Skeletal muscle cell (primary cell): ENCODE measurements around the gene MYMK.

Experiments
- DNase-seq: peaks from one replicate; pipeline ENCODE4 v3.0.0-alpha.2; 2010; ENCODE audit warnings: low read depth
- H3K4me3 ChIP-seq: 2 replicates; pipeline ENCODE4 v1.5.1; 2011; ENCODE audit warnings: low read depth, mild to moderate bottlenecking, control low read depth, low read length, moderate library complexity

The MYMK gene

GRCh38 chr9:133492061-133493021 lies 32.4 kb downstream of the MYMK start:
- DNase-seq = no peak
- no peak overlapping the region for H3K4me3 ChIP-seq

DNA sequence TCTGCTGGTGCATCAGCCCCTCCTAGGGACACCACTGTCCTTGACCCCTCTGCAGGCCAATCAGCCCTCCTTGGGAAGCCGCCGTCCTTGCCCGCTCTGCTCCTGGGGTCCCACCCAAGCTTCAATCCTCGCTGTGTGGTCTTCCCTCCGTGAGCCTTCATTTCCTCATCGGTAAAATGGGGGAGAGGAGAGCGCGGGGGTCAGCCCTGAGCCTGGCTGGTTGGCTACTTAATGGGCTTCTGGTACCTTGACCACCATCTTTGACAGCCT lies 33.2 kb downstream of the MYMK start:
- H3K4me3 ChIP-seq = no peak overlapping the region
- DNase-seq = no peak

DNA sequence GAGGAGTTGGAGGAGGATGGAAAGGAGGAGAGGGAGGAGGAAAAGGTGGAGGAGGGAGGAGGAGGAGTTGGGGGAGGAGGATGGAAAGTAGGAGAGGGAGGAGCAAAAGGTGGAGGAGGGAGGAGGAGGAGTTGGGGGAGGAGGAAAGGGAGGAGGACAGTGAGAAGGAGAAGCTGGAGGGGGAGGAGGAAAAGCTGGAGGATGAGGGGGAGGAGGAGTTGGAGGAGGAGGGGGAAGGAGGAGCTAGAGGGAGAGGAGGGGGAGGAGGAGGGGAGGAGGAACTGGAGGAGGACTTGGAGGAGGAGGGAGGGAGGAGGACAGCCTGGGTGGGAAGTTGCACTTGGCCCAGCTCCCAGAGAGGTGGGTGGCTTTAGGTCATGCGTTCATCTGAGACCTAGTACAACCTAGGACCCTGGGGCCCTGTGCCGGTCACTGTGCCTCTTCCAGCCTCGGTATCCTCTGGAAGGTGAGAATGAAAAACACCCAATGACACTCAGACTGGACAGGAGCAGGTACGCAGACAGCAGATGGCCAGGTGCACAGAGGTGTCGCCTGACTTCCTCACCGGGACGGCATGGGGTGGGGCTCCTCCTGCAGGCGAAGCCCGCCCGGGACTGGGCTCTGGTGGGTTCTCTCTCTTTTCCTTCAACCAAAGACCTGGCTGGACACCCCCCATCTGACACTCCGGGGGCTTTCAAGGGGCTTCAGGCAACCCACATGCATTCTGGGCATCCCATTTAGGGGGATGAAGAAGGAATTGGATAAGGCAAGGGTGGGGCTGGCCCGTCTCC lies 33.7 kb downstream of the MYMK start:
- no peak overlapping the region for H3K4me3 ChIP-seq
- DNase-seq = no peak

GRCh38 chr9:133490201-133490681 lies 34.5 kb downstream of the MYMK start:
- no peak for DNase-seq
- no peak overlapping the region for H3K4me3 ChIP-seq

DNA sequence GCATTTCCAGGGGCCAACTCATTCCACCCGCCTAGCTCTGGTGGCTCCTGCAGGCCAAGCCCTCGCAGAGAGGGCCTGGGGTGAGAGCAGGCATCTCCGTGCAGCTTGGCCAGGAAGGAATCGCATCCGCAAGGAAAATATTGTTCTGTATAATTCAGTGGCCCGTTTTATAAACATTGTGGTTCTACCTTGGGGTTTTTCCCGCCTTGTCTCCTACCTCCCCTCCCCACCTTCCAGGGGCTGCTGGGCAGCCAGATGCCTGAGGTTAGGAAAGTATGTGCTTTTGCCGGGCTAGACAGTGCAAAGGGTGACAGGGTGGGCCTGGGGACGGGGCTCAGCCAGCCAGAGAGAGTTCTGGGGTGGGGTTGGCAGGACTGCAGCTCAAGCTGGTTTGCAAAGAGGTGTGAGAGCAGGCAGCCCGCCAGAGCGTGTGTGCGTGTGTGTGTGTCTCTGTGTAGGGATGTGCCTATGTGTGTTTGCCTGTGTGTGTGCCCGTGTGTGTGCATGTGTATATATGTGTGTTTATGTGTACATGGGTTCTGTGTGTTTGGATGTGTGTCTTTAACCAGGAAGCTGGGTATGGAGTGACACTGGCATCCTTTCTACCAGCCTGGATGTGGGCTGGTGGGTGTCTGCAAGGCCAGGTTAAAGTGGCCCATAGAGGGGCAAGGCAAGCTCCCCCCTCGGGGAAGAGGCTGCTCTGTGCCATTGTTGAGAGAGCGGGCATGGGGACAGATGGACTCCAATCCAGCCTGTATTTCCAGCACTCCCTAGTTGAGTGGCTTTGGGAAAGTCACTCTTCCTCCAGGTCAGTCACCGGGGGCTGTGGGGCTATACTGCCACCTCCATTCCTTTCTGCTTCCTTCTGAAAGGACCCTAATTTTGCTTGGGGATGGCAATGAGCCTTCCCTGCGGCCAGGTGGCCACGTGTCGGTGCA lies 35.2 kb downstream of the MYMK start:
- H3K4me3 ChIP-seq = no peak overlapping the region
- no peak for DNase-seq

- no peak overlapping the region for H3K4me3 ChIP-seq
- no peak for DNase-seq
These were observed 36.0 kb downstream of the MYMK start for GRCh38 chr9:133488686-133489252.

- DNase-seq = no peak
- H3K4me3 ChIP-seq = no peak overlapping the region
These were observed 37.4 kb downstream of the MYMK start for GRCh38 chr9:133487331-133487725.

- no peak overlapping the region for H3K4me3 ChIP-seq
- DNase-seq = no peak
These were observed 39.1 kb downstream of the MYMK start for GRCh38 chr9:133485531-133486260.

DNA sequence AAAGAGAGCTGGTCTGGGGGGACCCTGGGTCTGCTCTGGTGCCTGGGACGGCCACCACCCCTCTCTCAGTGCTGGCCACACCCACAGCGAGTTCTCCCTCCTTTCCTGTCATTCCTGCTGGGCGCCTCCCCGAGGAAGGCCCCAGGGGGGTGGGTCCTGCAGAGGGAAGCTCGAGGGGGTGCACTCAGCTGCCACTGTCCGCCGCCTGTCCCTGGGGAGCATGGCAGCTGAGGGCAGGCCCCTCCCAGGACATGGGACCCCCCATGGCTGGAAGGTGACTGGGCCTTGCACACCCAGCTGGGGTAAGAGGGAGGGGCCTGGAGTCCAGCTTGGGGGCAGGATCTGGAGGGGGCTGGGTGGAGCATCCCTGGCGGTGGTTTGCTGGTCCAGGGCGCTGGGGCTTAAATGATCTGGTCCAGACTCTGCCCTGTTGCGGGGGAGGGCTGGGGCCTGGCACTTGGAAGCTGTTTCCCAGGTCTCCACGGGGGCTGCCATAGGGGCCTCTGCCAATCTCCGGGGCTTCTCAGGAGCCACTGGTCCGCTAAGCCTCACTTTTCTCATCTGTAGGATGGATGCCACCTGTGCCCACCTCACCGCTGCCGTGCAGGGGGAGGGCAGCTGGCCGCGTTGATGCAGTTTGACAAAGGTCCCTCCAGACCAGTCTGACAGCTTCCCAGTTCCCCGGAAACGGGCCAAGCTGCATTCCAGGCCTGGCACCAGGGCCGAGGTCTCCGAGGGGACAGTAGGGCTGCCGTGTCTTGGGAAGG lies 39.9 kb downstream of the MYMK start:
- no peak overlapping the region for H3K4me3 ChIP-seq
- no peak for DNase-seq

GRCh38 chr9:133483611-133484010 lies 41.1 kb downstream of the MYMK start:
- DNase-seq = no peak
- no peak overlapping the region for H3K4me3 ChIP-seq

GRCh38 chr9:133478851-133479711 lies 45.7 kb downstream of the MYMK start, which contains the start of gene SLC2A6:
Gene SLC2A6, minus strand, starts transcription at chr9:133479099. Its CDS starts 40 bp downstream, at chr9:133479059.
- peak; percentile 36 for DNase-seq

DNA sequence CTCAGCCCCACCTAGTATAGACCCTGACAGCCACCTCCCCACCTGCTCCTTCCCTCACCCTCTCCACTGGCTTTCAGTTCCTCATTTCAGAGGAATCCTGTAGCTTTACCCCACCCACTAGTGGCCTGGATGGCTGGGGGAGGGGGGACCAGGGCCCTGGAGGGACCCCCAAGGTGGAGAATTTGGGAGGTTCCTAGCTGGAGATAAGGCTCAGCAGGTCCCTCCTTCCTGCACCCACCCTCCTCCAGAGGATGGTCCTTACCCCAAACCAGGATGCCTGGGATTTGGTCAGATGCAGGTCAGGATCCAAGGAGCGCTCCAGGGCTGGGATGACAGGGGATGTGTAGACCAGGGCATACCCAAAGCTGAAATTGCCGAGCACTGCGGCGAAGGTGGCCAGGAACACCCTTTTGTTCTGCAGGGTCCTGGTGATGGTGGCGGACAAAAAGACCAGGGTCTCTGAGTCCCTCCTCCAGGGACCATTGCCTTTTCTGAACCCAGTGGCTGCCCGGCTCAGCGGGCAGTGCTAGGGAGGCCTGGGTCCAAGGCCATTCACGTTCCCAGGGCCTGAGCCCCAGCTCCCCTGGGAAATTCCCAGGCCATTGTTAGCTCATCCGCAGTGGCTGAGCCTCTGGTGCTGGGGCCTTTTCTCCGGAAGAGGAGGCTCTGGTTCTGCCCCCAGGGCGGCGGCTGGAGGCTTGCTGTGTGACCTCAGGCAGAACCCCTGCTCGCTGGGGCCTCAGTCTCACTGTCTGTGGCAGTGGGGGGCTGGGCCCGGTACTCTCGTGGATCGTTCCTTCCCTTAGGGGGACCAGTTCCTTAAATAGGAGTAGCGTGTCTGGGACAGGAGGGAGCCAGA lies 46.5 kb downstream of the MYMK start:
- H3K4me3 ChIP-seq = peak overlapping the region; percentile 67
- no peak for DNase-seq

More at GRCh38 chr9:133478851-133479711, 45.7 kb downstream of the MYMK start, which contains the start of gene SLC2A6:
- peak within 1 kb of the TSS; percentile 67 for H3K4me3 ChIP-seq

- no peak overlapping the region for H3K4me3 ChIP-seq
- DNase-seq = no peak
These were observed 47.3 kb downstream of the MYMK start for GRCh38 chr9:133477461-133477860.

DNA sequence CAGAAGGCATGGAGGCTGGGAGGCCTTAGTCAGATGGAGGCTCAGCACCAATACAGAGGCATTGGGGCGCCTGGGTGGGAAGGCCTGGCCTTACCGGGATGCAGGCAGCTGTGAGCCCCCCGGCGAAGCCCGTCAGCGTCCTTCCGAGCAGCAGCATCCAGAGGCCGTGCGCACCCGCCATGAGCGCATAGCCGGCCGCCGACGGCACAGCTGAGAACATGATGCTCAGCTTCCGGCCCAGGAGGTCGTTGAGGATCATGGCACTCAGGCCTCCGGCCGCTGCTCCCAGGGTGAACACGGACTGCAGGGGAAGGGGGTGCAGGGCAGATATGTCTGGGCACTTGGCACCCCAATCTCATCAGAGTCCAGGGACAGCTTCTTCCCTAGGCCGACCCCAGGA lies 47.8 kb downstream of the MYMK start:
- no peak overlapping the region for H3K4me3 ChIP-seq
- no peak for DNase-seq

DNA sequence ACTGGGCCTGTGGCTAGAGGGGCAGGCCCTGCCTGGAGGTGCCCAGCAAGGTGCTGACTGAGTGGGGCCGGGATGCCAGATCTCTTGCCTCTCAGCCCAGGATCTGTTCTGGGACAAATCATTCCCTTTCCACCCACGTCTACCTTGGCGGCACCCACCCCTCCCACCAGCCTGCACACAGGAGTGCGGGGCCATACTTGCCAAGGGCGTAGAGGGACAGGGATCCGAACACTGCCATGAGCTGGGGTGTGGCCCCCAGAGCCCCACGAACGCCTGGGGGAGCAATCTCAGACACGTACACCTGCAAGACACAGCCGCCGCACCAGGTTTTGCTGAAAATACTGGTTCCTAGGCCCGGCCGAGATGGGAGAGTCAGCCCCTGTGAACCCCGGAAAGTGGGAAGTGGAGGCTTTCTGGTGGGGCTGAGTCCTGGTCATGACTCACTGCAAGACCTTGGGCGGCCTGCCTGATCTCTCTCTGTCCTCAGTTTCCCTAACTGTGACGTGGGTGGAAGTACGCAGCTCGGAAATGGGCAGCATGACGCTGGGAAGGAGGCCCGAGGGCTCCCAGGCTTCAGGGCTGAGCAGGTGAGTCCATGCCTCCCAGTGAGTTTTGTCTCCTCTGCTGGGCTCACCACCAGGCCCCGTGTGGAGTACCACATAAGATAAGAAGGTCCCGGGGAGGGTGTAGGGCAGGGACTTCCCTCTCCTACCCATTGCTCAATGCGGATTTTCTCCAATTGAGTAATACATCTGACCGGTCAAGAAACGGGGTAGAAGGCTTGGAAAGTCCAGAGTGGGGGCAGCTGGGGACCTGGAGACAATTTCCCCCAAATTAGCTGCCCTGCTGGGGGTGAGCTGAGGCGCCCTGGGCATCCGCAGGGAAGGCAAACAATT lies 48.5 kb downstream of the MYMK start:
- no peak overlapping the region for H3K4me3 ChIP-seq
- no peak for DNase-seq
